ENCODE data around the gene SIX1.

- TF ChIP-seq EZH2 (IDR thresholded peaks at IDR 0.05) (no peak), POLR2AphosphoS5 (IDR thresholded peaks at IDR 0.05; ENCODE audit: borderline replicate concordance, low read depth, low read length) (no peak)
Observed at GRCh38 chr14:60642270-60643140, 6.8 kb downstream of the SIX1 start.
